HG03354 (cell line): ENCODE measurements around the gene FRYL.
A peak's percentile ranks its signal among the peaks of the same experiment; 100 is the strongest.
"Not testable (repeated sequence)": the region's sequence is repeated elsewhere in the genome, so short reads cannot be mapped to it uniquely, and the experiment has no call there.

Experiments used
- ATAC-seq: cut with Tn5 transposase; IDR thresholded peaks from one replicate; pipeline ENCODE4 v1.9.1; 2021; ENCODE audit warnings: mild to moderate bottlenecking; ENCODE audit not compliant: unreplicated experiment, poor library complexity, severe bottlenecking

FRYL gene

DNA sequence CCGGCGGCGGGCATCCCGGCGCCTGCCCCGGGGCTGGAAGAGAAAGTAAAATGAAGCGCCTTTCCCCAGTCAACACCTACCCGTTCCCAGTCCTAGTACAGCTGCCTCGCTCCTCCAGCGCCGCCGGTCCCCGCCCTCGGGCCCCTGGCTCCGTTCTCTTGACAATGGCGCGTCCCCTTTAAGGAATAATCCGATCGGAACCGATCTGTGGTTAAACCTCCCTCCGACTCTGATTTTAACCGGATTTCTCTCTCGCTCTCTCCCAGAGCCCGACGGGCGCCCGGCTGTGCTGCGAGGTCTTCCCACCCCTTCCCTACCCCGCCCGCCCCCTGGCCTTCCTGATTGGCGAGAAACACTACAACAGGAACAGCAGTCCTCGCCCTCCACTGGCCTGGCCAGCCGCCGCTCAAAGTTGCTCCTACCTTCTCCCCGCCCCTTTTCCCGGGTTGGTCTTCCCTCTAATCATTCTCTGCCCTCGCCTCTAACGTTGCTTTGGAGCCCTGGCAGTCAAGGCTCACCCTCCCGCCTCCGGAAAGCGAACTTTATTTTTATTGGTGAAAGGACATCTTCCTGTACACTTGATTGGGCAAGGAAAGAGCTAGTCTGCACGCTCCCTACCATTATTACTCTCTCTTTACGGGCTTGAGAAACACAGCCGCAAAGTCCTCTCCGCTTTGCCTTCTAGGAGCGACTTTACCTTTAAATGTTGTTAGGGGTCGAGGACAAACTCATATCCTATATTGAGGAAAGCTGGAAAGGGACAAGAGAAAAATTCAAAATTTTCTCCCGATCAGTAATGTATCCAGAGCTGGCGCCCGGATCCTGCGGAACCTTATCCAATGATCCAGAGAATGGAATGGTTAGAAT is at the start of gene FRYL:
Gene FRYL (minus strand): TSS at position 282 of the 867 bp plus-strand sequence. CDS start 145,869 bp downstream, outside the sequence.
- peak; percentile 85 for ATAC-seq

- no peak for ATAC-seq
These were observed 47.5 kb upstream of the FRYL start for GRCh38 chr4:48827622-48828021.

DNA sequence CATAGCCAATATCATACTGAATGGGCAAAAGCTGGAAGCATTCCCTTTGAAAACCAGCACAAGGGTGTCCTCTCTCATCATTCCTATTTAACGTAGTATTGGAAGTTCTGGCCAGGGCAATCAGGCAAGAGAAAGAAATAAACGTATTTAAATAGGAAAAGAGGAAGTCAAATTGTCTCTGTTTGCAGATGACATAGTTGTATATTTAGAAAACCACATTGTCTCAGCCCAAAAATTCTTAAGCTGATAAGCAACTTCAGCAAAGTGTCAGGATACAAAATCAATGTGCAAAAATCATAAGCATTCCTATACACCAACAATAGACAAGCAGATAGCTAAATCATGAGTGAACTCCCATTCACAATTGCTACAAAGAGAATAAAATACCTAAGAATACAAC is 41.4 kb upstream of the FRYL start:
- not testable (repeated sequence) for ATAC-seq

DNA sequence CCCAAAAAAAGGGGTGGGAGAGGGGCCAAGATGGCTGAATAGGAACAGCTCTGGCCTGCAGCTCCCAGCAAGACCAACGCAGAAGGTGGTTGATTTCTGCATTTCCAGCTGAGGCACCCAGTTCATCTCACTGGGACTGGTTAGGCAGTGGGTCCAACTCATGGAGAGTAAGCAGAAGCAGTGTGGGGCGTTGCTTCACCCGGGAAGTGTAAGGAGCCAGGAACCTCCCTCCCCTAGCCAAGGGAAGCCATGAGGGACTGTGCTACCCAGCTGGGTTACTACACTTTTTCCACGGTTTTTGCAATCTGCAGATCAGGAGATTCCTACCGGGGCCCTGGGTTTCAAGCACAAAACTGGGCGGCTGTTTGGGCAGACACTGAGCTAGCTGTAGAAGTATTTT is 36.9 kb upstream of the FRYL start:
- ATAC-seq, result no peak

- not testable (repeated sequence) for ATAC-seq
These were observed 36.2 kb upstream of the FRYL start for GRCh38 chr4:48816297-48816696.

GRCh38 chr4:48815483-48815882 is 35.4 kb upstream of the FRYL start:
- peak; percentile 58 for ATAC-seq

GRCh38 chr4:48813964-48814363 is 33.9 kb upstream of the FRYL start:
- ATAC-seq, result peak; percentile 84

DNA sequence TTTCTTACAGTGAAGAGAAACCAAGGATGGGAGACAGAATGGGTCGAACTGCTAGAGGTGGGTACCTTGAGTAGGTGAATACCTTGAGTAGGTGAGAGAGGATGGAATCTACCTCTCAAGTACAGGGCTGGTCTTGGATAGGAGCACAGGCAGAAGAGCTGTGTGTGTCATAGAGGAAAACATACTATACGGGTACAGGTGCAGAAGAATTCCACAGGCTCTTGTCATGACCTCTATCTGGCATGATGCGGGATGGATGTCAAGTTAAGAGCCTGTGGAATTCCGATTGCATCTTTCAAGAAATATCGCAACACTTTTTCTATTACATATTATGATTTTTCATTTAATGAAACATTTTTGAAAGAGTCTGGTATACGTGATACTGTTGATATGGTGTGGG is 32.8 kb upstream of the FRYL start:
- no peak for ATAC-seq

GRCh38 chr4:48804584-48805301 is 24.7 kb upstream of the FRYL start:
- no peak for ATAC-seq

DNA sequence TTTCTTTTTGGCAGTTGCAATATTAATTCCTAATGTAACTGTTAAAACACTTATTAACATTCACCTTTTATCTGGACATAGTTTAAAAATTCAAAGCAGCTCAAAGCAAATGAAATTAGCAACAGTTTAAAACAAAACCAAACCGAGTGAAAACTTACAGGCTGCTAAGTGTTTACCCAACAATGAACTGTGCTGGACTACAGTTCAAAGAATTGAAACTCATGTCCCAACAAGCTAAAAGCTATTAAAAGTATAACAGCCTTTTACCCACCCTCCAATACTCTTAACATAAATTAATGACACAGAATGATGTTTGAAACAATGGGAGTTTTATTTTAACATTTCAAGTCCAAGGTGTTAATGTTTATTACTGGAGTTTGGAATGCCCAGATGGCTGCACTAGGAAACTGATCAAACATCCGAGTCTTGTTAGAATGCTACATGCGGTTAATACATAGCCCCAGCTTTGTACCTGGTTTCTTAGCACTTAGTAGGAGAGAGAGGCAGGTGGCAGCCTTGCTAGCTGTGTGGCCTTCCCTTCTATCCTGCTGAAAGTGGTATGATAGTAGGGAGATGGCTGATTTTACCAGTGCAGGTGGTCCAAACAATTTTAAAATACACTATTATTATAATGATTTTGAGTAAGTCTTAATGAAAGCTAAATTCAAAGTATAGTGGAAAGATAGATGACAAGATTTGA is 21.1 kb upstream of the FRYL start:
- no peak for ATAC-seq

GRCh38 chr4:48800155-48800554 is 20.1 kb upstream of the FRYL start:
- not testable (repeated sequence) for ATAC-seq

DNA sequence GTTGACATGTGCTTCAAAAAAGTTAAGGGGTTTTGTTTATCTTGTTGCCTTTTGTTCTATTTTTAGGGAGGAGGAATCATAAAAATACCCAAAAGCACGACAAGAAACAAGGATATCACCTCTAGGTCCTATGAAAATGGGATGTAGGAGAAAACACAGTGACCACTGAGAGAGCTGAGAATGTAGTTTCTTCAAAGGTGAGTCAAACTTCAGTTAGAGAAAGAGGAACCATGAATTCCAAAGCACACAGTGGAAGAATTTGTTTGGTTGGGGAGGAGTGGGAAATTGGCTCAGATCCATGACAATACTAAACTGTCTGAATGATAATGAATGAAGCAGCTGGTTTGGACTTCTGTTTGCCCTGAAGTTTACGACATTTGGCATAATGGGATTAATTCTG is 19.1 kb upstream of the FRYL start:
- no peak for ATAC-seq

DNA sequence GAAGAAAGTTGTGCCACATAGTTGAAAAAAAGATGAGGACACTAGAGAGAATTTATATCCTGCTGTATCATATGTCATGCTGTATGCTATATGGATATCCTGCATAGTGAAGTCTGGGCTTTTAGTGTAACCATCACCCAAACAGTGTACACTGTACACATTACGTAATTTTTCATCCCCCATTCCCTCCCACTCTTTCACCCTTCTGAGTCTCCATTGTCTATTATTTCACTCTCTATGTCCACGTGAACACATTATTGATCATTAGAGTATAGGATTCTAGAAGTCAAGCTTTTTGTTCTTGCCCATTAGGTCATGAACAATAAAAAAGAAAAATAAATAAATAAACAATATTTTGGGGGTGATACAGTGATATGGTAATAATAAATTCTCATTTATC is 18.0 kb upstream of the FRYL start:
- ATAC-seq, result no peak

- ATAC-seq, result no peak
These were observed 17.0 kb upstream of the FRYL start for GRCh38 chr4:48796927-48797679.

DNA sequence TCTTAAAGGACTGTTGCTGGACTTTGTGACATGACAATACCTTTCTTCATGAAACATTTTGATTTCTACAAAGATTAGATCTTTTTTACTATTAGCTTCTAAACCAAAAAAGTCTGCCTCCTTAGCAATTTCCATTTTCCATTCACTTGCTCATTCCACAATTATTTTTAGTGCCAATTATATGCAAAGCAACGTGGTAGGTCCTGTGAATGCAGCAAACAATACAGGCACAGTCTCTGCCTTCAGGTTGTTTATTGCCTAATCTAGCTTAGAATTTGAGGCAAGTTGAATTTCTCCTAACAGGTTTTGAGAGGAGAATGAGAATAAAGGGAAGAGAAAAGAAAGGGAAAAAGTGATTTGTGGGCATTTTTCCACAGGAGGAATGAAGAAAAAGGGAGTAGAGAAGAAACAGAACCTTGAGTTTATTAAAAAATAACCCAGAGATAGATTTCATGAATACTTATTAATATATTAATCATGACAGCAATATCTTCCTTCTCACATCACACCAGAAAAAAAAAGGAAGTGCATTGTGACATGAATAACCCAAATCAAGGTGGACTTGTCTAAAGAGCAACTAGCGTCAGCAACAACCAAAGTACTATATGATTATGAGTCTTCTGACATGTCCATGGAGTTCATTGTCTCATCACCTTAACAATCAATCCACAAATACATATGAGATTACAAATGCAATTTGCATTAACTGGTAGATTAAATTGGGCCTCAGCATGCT is 16.3 kb upstream of the FRYL start:
- no peak for ATAC-seq

GRCh38 chr4:48795108-48795507 is 15.0 kb upstream of the FRYL start:
- no peak for ATAC-seq

GRCh38 chr4:48792348-48793006 is 12.4 kb upstream of the FRYL start:
- no peak for ATAC-seq

- no peak for ATAC-seq
These were observed 11.2 kb upstream of the FRYL start for GRCh38 chr4:48791313-48791712.

DNA sequence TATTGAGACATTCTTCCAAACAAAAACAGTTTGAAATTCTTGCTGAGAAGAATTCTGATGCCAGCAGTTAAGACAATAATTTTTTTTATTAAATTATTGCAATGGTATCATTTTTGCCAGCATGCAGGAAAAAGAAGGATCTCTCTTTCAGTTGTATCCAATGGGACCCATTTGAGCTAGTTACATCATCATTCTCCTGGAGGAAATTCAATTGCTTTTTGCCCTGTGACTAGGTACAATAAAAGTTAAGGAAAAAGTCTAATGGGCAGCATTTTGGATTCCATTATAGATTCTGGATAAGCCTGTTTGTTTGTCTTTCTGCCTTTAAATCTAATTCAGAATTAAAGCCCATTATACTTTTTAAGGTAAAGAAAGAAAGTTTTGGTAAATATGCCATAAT is 10.5 kb upstream of the FRYL start:
- ATAC-seq, result no peak
